ENCODE results near the gene LRRC8B. TPM values are rescaled to one million over a fixed set of nuclear protein-coding genes. Genes with fewer than 3 reads are reported as not detected.

LRRC8B gene
- total RNA-seq, 1 experiment from 2014 or later = 24.2 TPM

- ChIA-PET POLR2A (no interaction called here), CTCF (no interaction called here)
- Mint-ChIP-seq H3K27ac (no peak overlapping the region), H3K9me3 (peaks cover 12% of the 10 kb centered on the region), H3K36me3 (peaks cover 39% of the 10 kb centered on the region), H3K4me3 (no peak overlapping the region), H3K4me1 (peaks cover 15% of the 10 kb centered on the region), H3K27me3 (ENCODE audit: low read depth) (no peaks in the 10 kb centered on the region)
- TF ChIP-seq ZNF396 (CRISPR knock-in tag; IDR thresholded peaks at IDR 0.05; ENCODE audit: borderline replicate concordance) (no peak), RORB (CRISPR knock-in tag; IDR thresholded peaks at IDR 0.05) (no peak), SOX15 (CRISPR knock-in tag; IDR thresholded peaks at IDR 0.05) (no peak), ZBTB21 (CRISPR knock-in tag; IDR thresholded peaks at IDR 0.05; ENCODE audit: borderline replicate concordance) (no peak), ZNF121 (CRISPR knock-in tag; IDR thresholded peaks at IDR 0.05) (no peak), ZNF317 (CRISPR knock-in tag; IDR thresholded peaks at IDR 0.05; ENCODE audit: borderline replicate concordance, low read depth) (no peak), FOXP4 (CRISPR knock-in tag; IDR thresholded peaks at IDR 0.05) (no peak), ERG (CRISPR knock-in tag; IDR thresholded peaks at IDR 0.05) (no peak)
- ATAC-seq (no peak), DNase-seq (ENCODE audit: low spot score) (no peak)
Measured at GRCh38 chr1:89575207-89575606, 50.6 kb downstream of the LRRC8B start.

- POLR2A ChIA-PET = no interaction called here
- CTCF ChIA-PET = no interaction called here
- no peak overlapping the region; the same call in 1 of the 2 replicates for H3K27ac Mint-ChIP-seq
- peak; percentile 69 for ATAC-seq
- no peak overlapping the region for H3K4me3 Mint-ChIP-seq
- TF ChIP-seq RORB (CRISPR knock-in tag; IDR thresholded peaks at IDR 0.05) (no peak), HMGA2 (CRISPR knock-in tag; IDR thresholded peaks at IDR 0.05) (peak; percentile 52; the same call in 1 of the 2 replicates), TCF7 (CRISPR knock-in tag; IDR thresholded peaks at IDR 0.05; ENCODE audit: low read depth) (no peak), ZNF317 (CRISPR knock-in tag; IDR thresholded peaks at IDR 0.05; ENCODE audit: borderline replicate concordance, low read depth) (no peak)
- H3K4me1 Mint-ChIP-seq = peaks cover 15% of the 10 kb centered on the region
- peaks cover 4% of the 10 kb centered on the region for H3K9me3 Mint-ChIP-seq
- H3K36me3 Mint-ChIP-seq = peaks cover 32% of the 10 kb centered on the region
- no peaks in the 10 kb centered on the region for H3K27me3 Mint-ChIP-seq (ENCODE audit: low read depth)
- no peak for DNase-seq (ENCODE audit: low spot score)
Measured at GRCh38 chr1:89576013-89576412, 51.4 kb downstream of the LRRC8B start.

- Mint-ChIP-seq H3K4me3 (no peak overlapping the region), H3K4me1 (peaks cover 15% of the 10 kb centered on the region), H3K36me3 (peaks cover 24% of the 10 kb centered on the region; the same call in 1 of the 2 replicates), H3K9me3 (no peaks in the 10 kb centered on the region), H3K27me3 (ENCODE audit: low read depth) (no peaks in the 10 kb centered on the region), H3K27ac (no peak overlapping the region)
- POLR2A ChIA-PET = no interaction called here
- CTCF ChIA-PET = no interaction called here
- TF ChIP-seq ATF3 (CRISPR knock-in tag; conservative IDR thresholded peaks at IDR 0.05) (no peak), GABPB1 (CRISPR knock-in tag; IDR thresholded peaks at IDR 0.05) (no peak)
- no peak for ATAC-seq
- DNase-seq (ENCODE audit: low spot score) = no peak
Measured at GRCh38 chr1:89578151-89578550, 53.5 kb downstream of the LRRC8B start.

- H3K36me3 Mint-ChIP-seq = peaks cover 29% of the 10 kb centered on the region
- H3K27ac Mint-ChIP-seq = no peak overlapping the region
- H3K9me3 Mint-ChIP-seq = no peaks in the 10 kb centered on the region
- peaks cover 15% of the 10 kb centered on the region for H3K4me1 Mint-ChIP-seq
- ChIA-PET POLR2A (no interaction called here), CTCF (no interaction called here)
- H3K4me3 Mint-ChIP-seq = no peak overlapping the region
- DNase-seq (ENCODE audit: low spot score) (no peak), ATAC-seq (no peak)
- no peaks in the 10 kb centered on the region for H3K27me3 Mint-ChIP-seq (ENCODE audit: low read depth)
- TF ChIP-seq ATF6 (CRISPR knock-in tag; IDR thresholded peaks at IDR 0.05) (no peak), OVOL2 (CRISPR knock-in tag; IDR thresholded peaks at IDR 0.05; ENCODE audit: borderline replicate concordance) (no peak), PREB (CRISPR knock-in tag; IDR thresholded peaks at IDR 0.05; ENCODE audit: borderline replicate concordance) (no peak), ZNF532 (CRISPR knock-in tag; IDR thresholded peaks at IDR 0.05; ENCODE audit: borderline replicate concordance) (no peak)
Measured at GRCh38 chr1:89578946-89579684, 54.5 kb downstream of the LRRC8B start.

Measured in WTC11 (cell line).